Erythroblast (primary cell): ENCODE measurements around the gene FAM174C.

Experiments used
- GATA1 ChIP-seq: IDR thresholded peaks from 2 replicates; pipeline ENCODE4 v1.6.1; 2011; ENCODE audit warnings: low read depth, mild to moderate bottlenecking, control low read depth, low read length, moderate library complexity
- POLR2A ChIP-seq: IDR thresholded peaks from 2 replicates; pipeline ENCODE4 v1.6.1; 2011; ENCODE audit warnings: mild to moderate bottlenecking, low read length

DNA sequence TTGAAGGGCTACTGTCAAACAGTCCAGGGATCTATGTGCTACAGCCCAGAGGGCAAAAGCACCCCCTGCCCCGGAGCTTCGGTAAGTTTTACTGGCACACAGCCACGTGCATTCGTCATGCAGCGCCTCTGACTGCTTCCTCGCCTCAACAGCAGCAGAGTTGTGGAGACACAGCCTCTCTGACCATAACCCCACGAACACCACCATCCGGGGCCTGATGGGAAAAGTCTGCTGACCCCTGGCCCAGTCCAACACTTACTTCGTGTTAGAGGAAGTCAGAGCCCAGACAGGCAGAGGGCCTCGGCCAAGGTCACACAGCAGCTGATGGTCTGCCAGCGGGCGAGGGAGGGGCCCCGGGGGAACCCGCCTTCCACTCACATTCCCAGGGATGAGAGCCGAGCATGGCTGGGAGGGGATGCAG lies 42.7 kb upstream of the FAM174C start:
- TF ChIP-seq POLR2A, result no peak
- no peak for TF ChIP-seq GATA1
